ENCODE measurements around the gene RGPD3. TPM values are rescaled to one million over a fixed set of nuclear protein-coding genes. Genes with fewer than 3 reads are reported as not detected.
"Not testable (repeated sequence)": the region's sequence is repeated elsewhere in the genome, so short reads cannot be mapped to it uniquely, and the experiment has no call there.

RGPD3 gene
- total and polyA plus RNA-seq, 2 donors (not counting 1 experiment from before 2014, with no cell fraction given) = 0.12 to 0.17 TPM

- H3K9ac ChIP-seq (ENCODE audit: insufficient read depth, low read length); H3K4me3 ChIP-seq (replicated peaks in 1 of 4; ENCODE audit: control extremely low read depth in 1 of 4, insufficient read depth in 1 of 4, low read depth in 3 of 4, low read length in 4 of 4): not testable (repeated sequence)
Measured at GRCh38 chr2:106479563-106479962, 11.3 kb upstream of the RGPD3 start.

DNA sequence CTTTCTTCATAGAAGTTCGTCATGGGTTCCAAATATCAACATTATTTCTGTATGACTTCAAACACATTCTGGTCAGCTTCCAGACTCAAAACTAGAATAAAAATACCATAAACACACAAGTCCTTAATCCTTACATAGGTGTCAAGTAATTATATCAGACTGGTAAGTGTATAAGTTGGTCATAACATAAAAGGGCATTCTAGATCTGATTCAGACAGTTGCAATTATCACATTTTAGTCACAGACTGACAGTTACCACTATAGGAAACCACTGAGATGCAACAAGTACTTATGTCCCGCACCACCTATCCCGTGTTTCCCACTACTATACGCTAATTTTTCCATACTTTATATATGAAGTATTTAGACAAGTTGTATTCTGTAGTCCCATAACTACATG, 9.4 kb upstream of the RGPD3 start:
- not testable (repeated sequence) for H4K20me1 ChIP-seq (ENCODE audit: control insufficient read depth, extremely low read depth, insufficient read depth, low read length); H3K4me3 ChIP-seq (replicated peaks in 1 of 4; ENCODE audit: control extremely low read depth in 1 of 4, insufficient read depth in 1 of 4, low read depth in 3 of 4, low read length in 4 of 4); H3K4me1 ChIP-seq (ENCODE audit: control insufficient read depth, extremely low read depth, insufficient read depth, low read length); H3K36me3 ChIP-seq (ENCODE audit: control insufficient read depth, insufficient read depth, low read length); H3K4me2 ChIP-seq (ENCODE audit: extremely low read depth, insufficient read depth, low read length); H2AFZ ChIP-seq (ENCODE audit: low read length); H3K79me2 ChIP-seq (ENCODE audit: control insufficient read depth, insufficient read depth, low read length); H3K27me3 ChIP-seq (ENCODE audit: control insufficient read depth, insufficient read depth, low read length); DNase-seq (ENCODE audit: low read depth in 2 of 2); H3K27ac ChIP-seq (ENCODE audit: insufficient read depth, low read length); H3K9me3 ChIP-seq (ENCODE audit: control insufficient read depth, insufficient read depth, low read depth, low read length); H3K9ac ChIP-seq (ENCODE audit: insufficient read depth, low read length)

More at GRCh38 chr2:106479563-106479962, 11.3 kb upstream of the RGPD3 start:
- H3K36me3 ChIP-seq (ENCODE audit: control insufficient read depth, insufficient read depth, low read length); H3K27me3 ChIP-seq (ENCODE audit: control insufficient read depth, insufficient read depth, low read length); DNase-seq (ENCODE audit: low read depth in 2 of 2); H2AFZ ChIP-seq (ENCODE audit: low read length); H3K4me2 ChIP-seq (ENCODE audit: extremely low read depth, insufficient read depth, low read length); H4K20me1 ChIP-seq (ENCODE audit: control insufficient read depth, extremely low read depth, insufficient read depth, low read length); H3K9me3 ChIP-seq (ENCODE audit: control insufficient read depth, insufficient read depth, low read depth, low read length); H3K79me2 ChIP-seq (ENCODE audit: control insufficient read depth, insufficient read depth, low read length); H3K27ac ChIP-seq (ENCODE audit: insufficient read depth, low read length); H3K4me1 ChIP-seq (ENCODE audit: control insufficient read depth, extremely low read depth, insufficient read depth, low read length): not testable (repeated sequence)

DNA sequence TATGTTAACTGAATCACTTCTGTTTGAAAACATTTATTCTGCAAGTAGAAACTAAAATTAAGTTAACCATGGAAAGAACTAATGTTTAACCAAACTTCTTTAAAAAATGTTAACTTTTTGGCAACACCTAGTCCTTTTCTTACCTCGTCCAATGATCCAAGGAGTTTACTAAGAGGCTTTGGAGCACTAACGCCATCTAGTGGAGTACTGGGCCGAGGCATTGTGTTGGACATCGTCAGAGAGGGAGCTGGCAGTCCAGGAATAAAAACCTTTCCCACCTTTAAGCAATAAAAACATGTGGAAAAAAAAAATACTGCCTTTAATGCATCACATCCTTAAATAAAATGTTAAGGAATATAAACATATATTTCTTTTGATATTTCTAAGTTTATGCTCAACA, 2.4 kb upstream of the RGPD3 start:
- H3K9me3 ChIP-seq (ENCODE audit: control insufficient read depth, insufficient read depth, low read depth, low read length); H3K9ac ChIP-seq (ENCODE audit: insufficient read depth, low read length); DNase-seq (ENCODE audit: low read depth in 2 of 2); H3K4me1 ChIP-seq (ENCODE audit: control insufficient read depth, extremely low read depth, insufficient read depth, low read length); H2AFZ ChIP-seq (ENCODE audit: low read length); H3K27ac ChIP-seq (ENCODE audit: insufficient read depth, low read length); H4K20me1 ChIP-seq (ENCODE audit: control insufficient read depth, extremely low read depth, insufficient read depth, low read length); H3K4me3 ChIP-seq (replicated peaks in 1 of 4; ENCODE audit: control extremely low read depth in 1 of 4, insufficient read depth in 1 of 4, low read depth in 3 of 4, low read length in 4 of 4); H3K79me2 ChIP-seq (ENCODE audit: control insufficient read depth, insufficient read depth, low read length); H3K36me3 ChIP-seq (ENCODE audit: control insufficient read depth, insufficient read depth, low read length); H3K27me3 ChIP-seq (ENCODE audit: control insufficient read depth, insufficient read depth, low read length); H3K4me2 ChIP-seq (ENCODE audit: extremely low read depth, insufficient read depth, low read length): not testable (repeated sequence)
- TF ChIP-seq, protein P1, sequence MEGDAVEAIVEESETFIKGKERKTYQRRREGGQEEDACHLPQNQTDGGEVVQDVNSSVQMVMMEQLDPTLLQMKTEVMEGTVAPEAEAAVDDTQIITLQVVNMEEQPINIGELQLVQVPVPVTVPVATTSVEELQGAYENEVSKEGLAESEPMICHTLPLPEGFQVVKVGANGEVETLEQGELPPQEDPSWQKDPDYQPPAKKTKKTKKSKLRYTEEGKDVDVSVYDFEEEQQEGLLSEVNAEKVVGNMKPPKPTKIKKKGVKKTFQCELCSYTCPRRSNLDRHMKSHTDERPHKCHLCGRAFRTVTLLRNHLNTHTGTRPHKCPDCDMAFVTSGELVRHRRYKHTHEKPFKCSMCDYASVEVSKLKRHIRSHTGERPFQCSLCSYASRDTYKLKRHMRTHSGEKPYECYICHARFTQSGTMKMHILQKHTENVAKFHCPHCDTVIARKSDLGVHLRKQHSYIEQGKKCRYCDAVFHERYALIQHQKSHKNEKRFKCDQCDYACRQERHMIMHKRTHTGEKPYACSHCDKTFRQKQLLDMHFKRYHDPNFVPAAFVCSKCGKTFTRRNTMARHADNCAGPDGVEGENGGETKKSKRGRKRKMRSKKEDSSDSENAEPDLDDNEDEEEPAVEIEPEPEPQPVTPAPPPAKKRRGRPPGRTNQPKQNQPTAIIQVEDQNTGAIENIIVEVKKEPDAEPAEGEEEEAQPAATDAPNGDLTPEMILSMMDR (conservative IDR thresholded peaks at IDR 0.05 in 1 of 2, IDR thresholded peaks at IDR 0.05 in 1 of 2; ENCODE audit: low read depth in 1 of 2, low read length in 2 of 2) = peak in 1 of 2 donors; percentile 28

- not testable (repeated sequence) for H3K27ac ChIP-seq (ENCODE audit: insufficient read depth, low read length); H3K9ac ChIP-seq (ENCODE audit: insufficient read depth, low read length); H3K36me3 ChIP-seq (ENCODE audit: control insufficient read depth, insufficient read depth, low read length); H3K4me2 ChIP-seq (ENCODE audit: extremely low read depth, insufficient read depth, low read length); DNase-seq (ENCODE audit: low read depth in 2 of 2); H3K27me3 ChIP-seq (ENCODE audit: control insufficient read depth, insufficient read depth, low read length); H2AFZ ChIP-seq (ENCODE audit: low read length); H3K79me2 ChIP-seq (ENCODE audit: control insufficient read depth, insufficient read depth, low read length); H3K4me1 ChIP-seq (ENCODE audit: control insufficient read depth, extremely low read depth, insufficient read depth, low read length); H3K4me3 ChIP-seq (replicated peaks in 1 of 4; ENCODE audit: control extremely low read depth in 1 of 4, insufficient read depth in 1 of 4, low read depth in 3 of 4, low read length in 4 of 4); H4K20me1 ChIP-seq (ENCODE audit: control insufficient read depth, extremely low read depth, insufficient read depth, low read length); H3K9me3 ChIP-seq (ENCODE audit: control insufficient read depth, insufficient read depth, low read depth, low read length)
Measured at GRCh38 chr2:106467516-106467915, 697 bp downstream of the RGPD3 start.

DNA sequence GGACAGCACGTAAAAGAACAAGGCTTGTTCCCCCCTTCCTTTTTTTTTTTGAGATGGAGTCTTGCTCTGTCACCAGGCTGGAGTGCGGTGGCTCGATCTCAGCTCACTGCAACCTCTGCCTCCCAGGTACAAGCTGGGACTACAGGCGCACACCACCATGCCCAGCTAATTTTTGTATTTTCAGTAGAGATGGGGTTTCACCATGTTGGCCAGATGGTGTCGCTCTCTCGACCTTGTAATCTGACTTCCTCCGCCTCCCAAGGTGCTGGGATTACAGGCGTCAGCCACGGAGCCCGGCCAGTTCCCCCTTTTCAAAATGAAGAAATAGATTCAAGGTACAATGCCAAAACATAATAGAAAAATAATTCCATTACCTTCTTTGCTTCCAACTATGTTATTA, 6.3 kb downstream of the RGPD3 start:
- H3K27ac ChIP-seq (ENCODE audit: insufficient read depth, low read length); H3K4me1 ChIP-seq (ENCODE audit: control insufficient read depth, extremely low read depth, insufficient read depth, low read length); H3K36me3 ChIP-seq (ENCODE audit: control insufficient read depth, insufficient read depth, low read length); H4K20me1 ChIP-seq (ENCODE audit: control insufficient read depth, extremely low read depth, insufficient read depth, low read length); H3K27me3 ChIP-seq (ENCODE audit: control insufficient read depth, insufficient read depth, low read length); H2AFZ ChIP-seq (ENCODE audit: low read length); DNase-seq (ENCODE audit: low read depth in 2 of 2); H3K9ac ChIP-seq (ENCODE audit: insufficient read depth, low read length); H3K4me3 ChIP-seq (replicated peaks in 1 of 4; ENCODE audit: control extremely low read depth in 1 of 4, insufficient read depth in 1 of 4, low read depth in 3 of 4, low read length in 4 of 4); H3K4me2 ChIP-seq (ENCODE audit: extremely low read depth, insufficient read depth, low read length); H3K79me2 ChIP-seq (ENCODE audit: control insufficient read depth, insufficient read depth, low read length); H3K9me3 ChIP-seq (ENCODE audit: control insufficient read depth, insufficient read depth, low read depth, low read length): not testable (repeated sequence)

- not testable (repeated sequence) for H3K27ac ChIP-seq (ENCODE audit: insufficient read depth, low read length); H3K4me3 ChIP-seq (replicated peaks in 1 of 4; ENCODE audit: control extremely low read depth in 1 of 4, insufficient read depth in 1 of 4, low read depth in 3 of 4, low read length in 4 of 4); H3K9me3 ChIP-seq (ENCODE audit: control insufficient read depth, insufficient read depth, low read depth, low read length); H3K4me2 ChIP-seq (ENCODE audit: extremely low read depth, insufficient read depth, low read length); H4K20me1 ChIP-seq (ENCODE audit: control insufficient read depth, extremely low read depth, insufficient read depth, low read length); H2AFZ ChIP-seq (ENCODE audit: low read length); H3K4me1 ChIP-seq (ENCODE audit: control insufficient read depth, extremely low read depth, insufficient read depth, low read length); H3K27me3 ChIP-seq (ENCODE audit: control insufficient read depth, insufficient read depth, low read length); H3K36me3 ChIP-seq (ENCODE audit: control insufficient read depth, insufficient read depth, low read length); H3K9ac ChIP-seq (ENCODE audit: insufficient read depth, low read length); DNase-seq (ENCODE audit: low read depth in 2 of 2); H3K79me2 ChIP-seq (ENCODE audit: control insufficient read depth, insufficient read depth, low read length)
Measured at GRCh38 chr2:106390680-106391079, 77.5 kb downstream of the RGPD3 start.

All from fibroblast of lung (primary cell).